Measurements from ENCODE around the gene TMEM132E. TPM values are rescaled to one million over a fixed set of nuclear protein-coding genes. Genes with fewer than 3 reads are reported as not detected.

The TMEM132E gene
- total and polyA plus RNA-seq, 10 donors: 0.09 to 0.79 (median 0.27) TPM

- WGBS, 5 donors: 9 to 49% (median 35%) methylated on average over 2 to 3 of the region's 3 CpGs
- intact Hi-C loops (cut with DNase I; ENCODE audit: low total_unique reads): no loop called here
- no peak for DNase-seq
- H3K4me1 ChIP-seq: peaks cover 0 to 3% (median 0%) of the 10 kb centered on the region in 6 donors
- no peak overlapping the region for H3K4me3 ChIP-seq
- no peaks in the 10 kb centered on the region for H3K36me3 ChIP-seq
- H3K9me3 ChIP-seq: no peaks in the 10 kb centered on the region
- no peak overlapping the region for H3K27ac ChIP-seq
- no peak for TF ChIP-seq POLR2A (IDR thresholded peaks at IDR 0.05)
- no peak for TF ChIP-seq POLR2AphosphoS5 (IDR thresholded peaks at IDR 0.05)
- TF ChIP-seq, protein P1, sequence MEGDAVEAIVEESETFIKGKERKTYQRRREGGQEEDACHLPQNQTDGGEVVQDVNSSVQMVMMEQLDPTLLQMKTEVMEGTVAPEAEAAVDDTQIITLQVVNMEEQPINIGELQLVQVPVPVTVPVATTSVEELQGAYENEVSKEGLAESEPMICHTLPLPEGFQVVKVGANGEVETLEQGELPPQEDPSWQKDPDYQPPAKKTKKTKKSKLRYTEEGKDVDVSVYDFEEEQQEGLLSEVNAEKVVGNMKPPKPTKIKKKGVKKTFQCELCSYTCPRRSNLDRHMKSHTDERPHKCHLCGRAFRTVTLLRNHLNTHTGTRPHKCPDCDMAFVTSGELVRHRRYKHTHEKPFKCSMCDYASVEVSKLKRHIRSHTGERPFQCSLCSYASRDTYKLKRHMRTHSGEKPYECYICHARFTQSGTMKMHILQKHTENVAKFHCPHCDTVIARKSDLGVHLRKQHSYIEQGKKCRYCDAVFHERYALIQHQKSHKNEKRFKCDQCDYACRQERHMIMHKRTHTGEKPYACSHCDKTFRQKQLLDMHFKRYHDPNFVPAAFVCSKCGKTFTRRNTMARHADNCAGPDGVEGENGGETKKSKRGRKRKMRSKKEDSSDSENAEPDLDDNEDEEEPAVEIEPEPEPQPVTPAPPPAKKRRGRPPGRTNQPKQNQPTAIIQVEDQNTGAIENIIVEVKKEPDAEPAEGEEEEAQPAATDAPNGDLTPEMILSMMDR (IDR thresholded peaks at IDR 0.05 in 8 of 11, conservative IDR thresholded peaks at IDR 0.05 in 3 of 11): no peak
- H3K27me3 ChIP-seq (replicated peaks in 1 of 7): peaks cover 0 to 58% (median 13%) of the 10 kb centered on the region in 7 donors
These were observed 35.9 kb downstream of the TMEM132E start for GRCh38 chr17:34615326-34615725.

- DNase-seq: no peak
- peaks cover 0 to 3% (median 0%) of the 10 kb centered on the region in 6 donors for H3K4me1 ChIP-seq
- intact Hi-C loops (cut with DNase I; ENCODE audit: low total_unique reads): no loop called here
- 12 to 19% (median 18%) methylated on average over 3 of the region's 3 CpGs for WGBS, 5 donors
- H3K36me3 ChIP-seq: no peaks in the 10 kb centered on the region
- H3K4me3 ChIP-seq: no peak overlapping the region
- no peak overlapping the region for H3K27ac ChIP-seq
- peaks cover 0 to 58% (median 13%) of the 10 kb centered on the region in 7 donors for H3K27me3 ChIP-seq (replicated peaks in 1 of 7)
- TF ChIP-seq, protein P1 (IDR thresholded peaks at IDR 0.05 in 8 of 11, conservative IDR thresholded peaks at IDR 0.05 in 3 of 11): no peak
- TF ChIP-seq POLR2A (IDR thresholded peaks at IDR 0.05) (no peak), POLR2AphosphoS5 (IDR thresholded peaks at IDR 0.05) (no peak)
- H3K9me3 ChIP-seq: no peaks in the 10 kb centered on the region
These were observed 36.8 kb downstream of the TMEM132E start for GRCh38 chr17:34616148-34616547.

- Histone ChIP-seq H3K9me3 (no peaks in the 10 kb centered on the region), H3K4me1 (peaks cover 0 to 3% (median 0%) of the 10 kb centered on the region in 6 donors), H3K27ac (no peak overlapping the region), H3K4me3 (no peak overlapping the region), H3K36me3 (no peaks in the 10 kb centered on the region), H3K27me3 (replicated peaks in 1 of 7) (peaks cover 0 to 57% (median 13%) of the 10 kb centered on the region in 7 donors)
- WGBS, 5 donors: 44 to 69% (median 60%) methylated on average over 4 of the region's 4 CpGs
- intact Hi-C loops (cut with DNase I; ENCODE audit: low total_unique reads): no loop called here
- no peak for TF ChIP-seq POLR2AphosphoS5 (IDR thresholded peaks at IDR 0.05)
- no peak for TF ChIP-seq POLR2A (IDR thresholded peaks at IDR 0.05)
- TF ChIP-seq, protein P1 (IDR thresholded peaks at IDR 0.05 in 8 of 11, conservative IDR thresholded peaks at IDR 0.05 in 3 of 11): no peak
- DNase-seq: no peak
These were observed 38.0 kb downstream of the TMEM132E start for GRCh38 chr17:34617398-34617797.

GRCh38 chr17:34619687-34620217, 40.4 kb downstream of the TMEM132E start:
- Histone ChIP-seq H3K27me3 (replicated peaks in 1 of 7) (peaks cover 0 to 61% (median 13%) of the 10 kb centered on the region in 7 donors), H3K36me3 (no peaks in the 10 kb centered on the region), H3K9me3 (no peaks in the 10 kb centered on the region), H3K4me1 (peaks cover 0 to 3% (median 0%) of the 10 kb centered on the region in 6 donors), H3K4me3 (no peak overlapping the region), H3K27ac (no peak overlapping the region)
- DNase-seq: no peak
- intact Hi-C loops (cut with DNase I; ENCODE audit: low total_unique reads): no loop called here
- no peak for TF ChIP-seq POLR2A (IDR thresholded peaks at IDR 0.05)
- TF ChIP-seq POLR2AphosphoS5 (IDR thresholded peaks at IDR 0.05): no peak
- TF ChIP-seq, protein P1 (IDR thresholded peaks at IDR 0.05 in 8 of 11, conservative IDR thresholded peaks at IDR 0.05 in 3 of 11): no peak
- 54 to 77% (median 68%) methylated on average over 3 of the region's 3 CpGs for WGBS, 5 donors
